Body of pancreas (tissue), 4 donors: ENCODE measurements around the gene FLOT2. TPM values are rescaled to one million over a fixed set of nuclear protein-coding genes. Genes with fewer than 3 reads are reported as not detected.
A peak's percentile ranks its signal among the peaks of the same experiment; 100 is the strongest.

ENCODE experiments used
- ATAC-seq: fragments of 150-250 bp; one replicate; pipeline ENCODE4 v1.9.1; 2016
- DNase-seq, 4 donors: peaks; one replicate each; pipeline ENCODE4 v3.0.0-alpha.2; 2019
- H3K27ac ChIP-seq, 4 donors: fragments of 200-600 bp; sonication (generic); 1 replicate in 3 of 4; 2 replicates in 1 of 4; pipeline versions ENCODE4 v1.5.1 to v1.6.1; 2016 to 2019; ENCODE audit warnings: mild to moderate bottlenecking in 1 of 4, mixed read lengths in 1 of 4, moderate library complexity in 1 of 4
- H3K27me3 ChIP-seq, 2 donors: fragments of 200-600 bp; sonication (generic); one replicate each; pipeline ENCODE4 v1.6.0; 2016; ENCODE audit warnings: mild to moderate bottlenecking in 1 of 2
- H3K36me3 ChIP-seq, 2 donors: fragments of 200-600 bp; sonication (generic); replicated peaks in 1 of 2; 2 replicates each; pipeline ENCODE4 v1.5.1; 2016; ENCODE audit warnings: low read depth in 2 of 2; ENCODE audit not compliant: insufficient read depth in 1 of 2
- H3K4me1 ChIP-seq: fragments of 200-600 bp; sonication (generic); one replicate; pipeline ENCODE4 v1.6.0; 2016
- H3K4me3 ChIP-seq, 2 donors: fragments of 200-600 bp; sonication (generic); 1 replicate in 1 of 2; 2 replicates in 1 of 2; pipeline ENCODE4 v1.5.1; 2016 to 2019
- H3K9me3 ChIP-seq, 3 donors: fragments of 200-600 bp; sonication (generic); 1 replicate in 2 of 3; 2 replicates in 1 of 3; pipeline ENCODE4 v1.5.1; 2016
- POLR2A ChIP-seq, 3 donors: fragments of 450-650 bp; IDR thresholded peaks; one replicate each; pipeline ENCODE4 v1.6.1; 2016; ENCODE audit warnings: antibody characterized with exemption in 3 of 3, mild to moderate bottlenecking in 2 of 3
- WGBS, 2 donors: methylation state at CpG; one replicate each; pipeline ENCODE4 v1.1.5; 2017; 5-methylcytosine and 5-hydroxymethylcytosine counted together
- intact Hi-C: fragments of 100-400 bp; cut with DNase I; formaldehyde crosslinking; loops from one replicate; pipeline ENCODE4 v1.15.1; 2023
- total RNA-seq, 2 donors: library from RNA; depleted of rRNA; stranded (reverse); fragments of >200 nt; gene quantifications; one replicate each; pipeline ENCODE4 v1.1.0, GENCODE V29; 2016
- TF ChIP-seq, protein P1 (sequence below), 7 experiments: fragments of 450-650 bp in 4 of 7; fragments of 200-600 bp in 3 of 7; sonication (generic) in 3 of 7; IDR thresholded peaks; one replicate each; pipeline ENCODE4 v1.5.1; 2016 to 2019; ENCODE audit warnings: antibody characterized with exemption in 7 of 7

FLOT2 gene
- total RNA-seq, 2 donors from 2014 or later, result 26.0 to 32.4 TPM

- intact Hi-C loops, result no loop called here
Measured at GRCh38 chr17:28858801-28859355, 38.7 kb downstream of the FLOT2 start.

GRCh38 chr17:28857905-28858800 lies 39.4 kb downstream of the FLOT2 start:
- Histone ChIP-seq H3K4me1 (peaks cover 12% of the 10 kb centered on the region), H3K9me3 (no peaks in the 10 kb centered on the region), H3K36me3 (peaks cover 9 to 16% of the 10 kb centered on the region in 2 donors), H3K27ac (no peak overlapping the region), H3K27me3 (no peaks in the 10 kb centered on the region), H3K4me3 (no peak overlapping the region)
- 87 to 89% methylated on average over 3 of the region's 3 CpGs for WGBS, 2 donors
- no peak for TF ChIP-seq POLR2A (IDR thresholded peaks at IDR 0.05)
- TF ChIP-seq, protein P1, sequence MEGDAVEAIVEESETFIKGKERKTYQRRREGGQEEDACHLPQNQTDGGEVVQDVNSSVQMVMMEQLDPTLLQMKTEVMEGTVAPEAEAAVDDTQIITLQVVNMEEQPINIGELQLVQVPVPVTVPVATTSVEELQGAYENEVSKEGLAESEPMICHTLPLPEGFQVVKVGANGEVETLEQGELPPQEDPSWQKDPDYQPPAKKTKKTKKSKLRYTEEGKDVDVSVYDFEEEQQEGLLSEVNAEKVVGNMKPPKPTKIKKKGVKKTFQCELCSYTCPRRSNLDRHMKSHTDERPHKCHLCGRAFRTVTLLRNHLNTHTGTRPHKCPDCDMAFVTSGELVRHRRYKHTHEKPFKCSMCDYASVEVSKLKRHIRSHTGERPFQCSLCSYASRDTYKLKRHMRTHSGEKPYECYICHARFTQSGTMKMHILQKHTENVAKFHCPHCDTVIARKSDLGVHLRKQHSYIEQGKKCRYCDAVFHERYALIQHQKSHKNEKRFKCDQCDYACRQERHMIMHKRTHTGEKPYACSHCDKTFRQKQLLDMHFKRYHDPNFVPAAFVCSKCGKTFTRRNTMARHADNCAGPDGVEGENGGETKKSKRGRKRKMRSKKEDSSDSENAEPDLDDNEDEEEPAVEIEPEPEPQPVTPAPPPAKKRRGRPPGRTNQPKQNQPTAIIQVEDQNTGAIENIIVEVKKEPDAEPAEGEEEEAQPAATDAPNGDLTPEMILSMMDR (IDR thresholded peaks at IDR 0.05), result no peak
- intact Hi-C loops, result no loop called here
- DNase-seq (no peak), ATAC-seq (no peak)

More at GRCh38 chr17:28858801-28859355, 38.7 kb downstream of the FLOT2 start:
- ATAC-seq (no peak), DNase-seq (no peak)
- no peaks in the 10 kb centered on the region for H3K27me3 ChIP-seq
- H3K27ac ChIP-seq, result no peak overlapping the region
- no peak overlapping the region for H3K4me3 ChIP-seq
- H3K4me1 ChIP-seq, result peaks cover 12% of the 10 kb centered on the region
- 49% methylated on average over 2 of the region's 2 CpGs; no CpG with 5 or more reads in 1 of the 2 donors for WGBS, 2 donors
- H3K36me3 ChIP-seq, result peaks cover 9 to 16% of the 10 kb centered on the region in 2 donors
- no peak for TF ChIP-seq POLR2A (IDR thresholded peaks at IDR 0.05)
- TF ChIP-seq, protein P1 (IDR thresholded peaks at IDR 0.05), result no peak
- H3K9me3 ChIP-seq, result no peaks in the 10 kb centered on the region

DNA sequence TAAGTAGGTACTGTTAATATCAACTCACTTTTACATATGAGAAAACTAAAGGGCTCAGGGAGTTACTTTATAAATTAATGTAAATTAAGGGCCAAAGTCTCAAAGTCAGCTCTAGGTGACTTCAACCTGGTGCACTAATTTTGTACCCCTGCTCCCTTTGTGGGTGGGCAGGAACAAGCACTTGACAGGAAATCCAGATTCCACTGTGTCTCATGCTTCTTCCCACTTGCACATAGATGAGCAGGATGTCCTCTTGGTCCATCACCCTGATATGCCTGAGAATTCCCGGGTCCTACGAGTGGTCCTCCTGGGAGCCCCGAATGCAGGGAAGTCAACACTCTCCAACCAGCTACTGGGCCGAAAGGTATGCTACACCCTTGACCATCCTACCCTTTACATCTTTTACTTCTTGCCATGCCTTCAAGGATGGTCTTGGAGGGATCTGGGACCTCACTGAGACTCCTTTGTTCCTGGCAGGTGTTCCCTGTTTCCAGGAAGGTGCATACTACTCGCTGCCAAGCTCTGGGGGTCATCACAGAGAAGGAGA lies 41.4 kb downstream of the FLOT2 start:
- DNase-seq (no peak), ATAC-seq (no peak)
- Histone ChIP-seq H3K27ac (no peak overlapping the region), H3K36me3 (peaks cover 9 to 16% of the 10 kb centered on the region in 2 donors), H3K9me3 (no peaks in the 10 kb centered on the region), H3K4me1 (peaks cover 12% of the 10 kb centered on the region), H3K27me3 (no peaks in the 10 kb centered on the region), H3K4me3 (no peak overlapping the region)
- TF ChIP-seq, protein P1 (IDR thresholded peaks at IDR 0.05), result no peak
- TF ChIP-seq POLR2A (IDR thresholded peaks at IDR 0.05), result no peak
- intact Hi-C loops, result no loop called here
- 79 to 81% methylated on average over 5 of the region's 5 CpGs for WGBS, 2 donors

DNA sequence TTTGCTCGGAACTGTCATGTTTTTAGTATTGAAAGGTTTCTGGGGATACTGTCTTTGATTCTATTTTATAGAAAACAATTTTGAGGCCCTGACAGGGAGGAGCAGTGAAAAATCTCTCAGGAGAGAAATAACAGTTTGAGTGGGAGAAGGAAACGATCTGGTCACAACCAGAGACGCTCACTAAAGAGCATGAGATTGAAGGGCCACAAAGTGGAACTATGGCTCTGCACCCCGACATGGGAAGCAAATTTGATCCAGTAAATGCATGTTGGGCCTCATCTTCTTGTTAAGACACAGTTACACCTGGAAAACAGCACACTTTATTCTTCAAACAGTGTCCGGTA lies 42.2 kb downstream of the FLOT2 start:
- Histone ChIP-seq H3K36me3 (peaks cover 9 to 13% of the 10 kb centered on the region in 2 donors), H3K9me3 (no peaks in the 10 kb centered on the region), H3K27me3 (no peaks in the 10 kb centered on the region), H3K4me3 (peak overlapping the region; percentile 30 to 83), H3K4me1 (peaks cover 12% of the 10 kb centered on the region), H3K27ac (peak overlapping the region in 3 of 4 donors; percentile 29 to 74 (median 65))
- TF ChIP-seq, protein P1 (IDR thresholded peaks at IDR 0.05), result no peak
- TF ChIP-seq POLR2A (IDR thresholded peaks at IDR 0.05), result no peak
- 8 to 11% methylated on average over 5 of the region's 5 CpGs for WGBS, 2 donors
- intact Hi-C loops, result no loop called here
- DNase-seq, result no peak
- no peak for ATAC-seq
